ENCODE measurements around the gene PHLPP1.
A peak's percentile ranks its signal among the peaks of the same experiment; 100 is the strongest.

The PHLPP1 gene

GRCh38 chr18:62755454-62755853 is 40.1 kb downstream of the PHLPP1 start:
- DNase-seq (ENCODE audit: low spot score in 2 of 2) (no peak), ATAC-seq (replicated peaks; ENCODE audit: extremely low read depth, poor library complexity, severe bottlenecking) (no peak)
- H3K4me1 Mint-ChIP-seq, result peaks cover 29% of the 10 kb centered on the region
- no peaks in the 10 kb centered on the region for H3K27me3 Mint-ChIP-seq
- no peak overlapping the region for H3K4me3 Mint-ChIP-seq
- H3K36me3 Mint-ChIP-seq (ENCODE audit: insufficient read depth), result no peaks in the 10 kb centered on the region
- no peak overlapping the region for H3K27ac Mint-ChIP-seq (ENCODE audit: low read depth)
- no peaks in the 10 kb centered on the region for H3K9me3 Mint-ChIP-seq

GRCh38 chr18:62755946-62756345 is 40.6 kb downstream of the PHLPP1 start:
- H3K4me1 Mint-ChIP-seq, result peaks cover 25% of the 10 kb centered on the region
- H3K36me3 Mint-ChIP-seq (ENCODE audit: insufficient read depth), result peaks cover 1% of the 10 kb centered on the region
- H3K27me3 Mint-ChIP-seq, result no peaks in the 10 kb centered on the region
- ATAC-seq (replicated peaks; ENCODE audit: extremely low read depth, poor library complexity, severe bottlenecking), result no peak
- no peak overlapping the region for H3K27ac Mint-ChIP-seq (ENCODE audit: low read depth)
- H3K9me3 Mint-ChIP-seq, result no peaks in the 10 kb centered on the region
- DNase-seq (ENCODE audit: low spot score in 2 of 2), result no peak
- no peak overlapping the region for H3K4me3 Mint-ChIP-seq

- no peaks in the 10 kb centered on the region for H3K27me3 Mint-ChIP-seq
- DNase-seq (ENCODE audit: low spot score in 2 of 2) (no peak), ATAC-seq (replicated peaks; ENCODE audit: extremely low read depth, poor library complexity, severe bottlenecking) (no peak)
- H3K4me1 Mint-ChIP-seq, result peaks cover 16% of the 10 kb centered on the region
- H3K9me3 Mint-ChIP-seq, result no peaks in the 10 kb centered on the region
- H3K36me3 Mint-ChIP-seq (ENCODE audit: insufficient read depth), result peaks cover 1% of the 10 kb centered on the region
- H3K27ac Mint-ChIP-seq (ENCODE audit: low read depth), result no peak overlapping the region
- H3K4me3 Mint-ChIP-seq, result no peak overlapping the region
Observed at GRCh38 chr18:62757399-62758010, 42.2 kb downstream of the PHLPP1 start.

GRCh38 chr18:62758591-62758990 is 43.2 kb downstream of the PHLPP1 start:
- DNase-seq (ENCODE audit: low spot score in 2 of 2) (no peak), ATAC-seq (replicated peaks; ENCODE audit: extremely low read depth, poor library complexity, severe bottlenecking) (no peak)
- H3K27ac Mint-ChIP-seq (ENCODE audit: low read depth), result no peak overlapping the region
- peaks cover 16% of the 10 kb centered on the region for H3K4me1 Mint-ChIP-seq
- no peaks in the 10 kb centered on the region for H3K9me3 Mint-ChIP-seq
- no peaks in the 10 kb centered on the region for H3K27me3 Mint-ChIP-seq
- peaks cover 1% of the 10 kb centered on the region for H3K36me3 Mint-ChIP-seq (ENCODE audit: insufficient read depth)
- no peak overlapping the region for H3K4me3 Mint-ChIP-seq

DNA sequence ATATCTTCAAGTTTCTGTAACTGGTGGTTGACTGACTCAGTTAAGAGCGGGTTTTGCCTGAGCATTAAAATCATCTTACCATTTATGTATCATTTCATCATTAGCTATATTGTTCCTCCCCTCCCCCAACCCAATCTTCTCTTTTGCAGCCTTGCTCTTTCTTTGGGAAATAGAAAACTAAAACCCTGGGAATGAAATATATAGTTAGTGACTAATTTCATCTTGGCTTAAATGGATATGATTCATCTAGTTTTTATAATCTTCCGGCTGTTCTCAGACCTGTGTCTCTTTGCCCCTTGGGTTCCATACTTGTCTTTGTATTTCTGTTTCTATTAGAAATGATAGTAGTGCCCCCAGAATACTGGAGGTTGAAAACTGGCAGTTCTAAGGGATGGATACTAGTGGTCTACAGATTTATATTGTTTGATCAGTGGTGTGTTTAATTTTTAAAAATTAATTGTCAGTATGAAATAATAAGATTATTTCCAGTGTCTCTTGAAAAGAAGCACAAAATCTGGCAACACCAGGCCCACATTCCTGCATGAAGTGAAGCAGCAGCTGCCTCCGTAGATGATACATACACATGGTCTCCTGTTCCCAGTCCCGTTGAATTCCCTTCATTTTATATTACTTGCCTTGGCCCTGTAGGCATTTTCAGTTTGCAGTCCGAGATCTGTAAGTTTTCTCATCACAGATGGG is 44.5 kb downstream of the PHLPP1 start:
- H3K27ac Mint-ChIP-seq (ENCODE audit: low read depth), result no peak overlapping the region
- no peaks in the 10 kb centered on the region for H3K27me3 Mint-ChIP-seq
- peaks cover 16% of the 10 kb centered on the region for H3K4me1 Mint-ChIP-seq
- DNase-seq (ENCODE audit: low spot score in 2 of 2) (no peak), ATAC-seq (replicated peaks; ENCODE audit: extremely low read depth, poor library complexity, severe bottlenecking) (no peak)
- H3K9me3 Mint-ChIP-seq, result no peaks in the 10 kb centered on the region
- H3K4me3 Mint-ChIP-seq, result no peak overlapping the region
- peaks cover 4% of the 10 kb centered on the region for H3K36me3 Mint-ChIP-seq (ENCODE audit: insufficient read depth)

DNA sequence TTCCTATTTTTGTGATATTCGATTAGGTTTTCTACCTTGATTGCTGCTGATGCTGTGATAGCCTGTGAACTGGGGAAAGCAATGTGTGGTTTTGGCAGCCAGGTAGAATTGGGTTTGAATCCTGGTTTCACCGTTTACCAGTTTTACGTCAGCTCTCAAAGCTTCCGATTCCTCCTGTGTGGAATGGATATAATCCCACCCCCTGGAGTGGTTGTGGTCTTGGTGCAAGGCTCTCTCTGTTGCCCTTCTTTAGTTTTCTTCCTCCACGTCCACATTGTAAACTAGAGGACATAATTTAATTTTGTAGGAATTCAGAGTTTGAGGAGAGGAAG is 45.0 kb downstream of the PHLPP1 start:
- Mint-ChIP-seq H3K4me1 (peaks cover 16% of the 10 kb centered on the region), H3K27me3 (no peaks in the 10 kb centered on the region), H3K4me3 (no peak overlapping the region), H3K36me3 (ENCODE audit: insufficient read depth) (peaks cover 4% of the 10 kb centered on the region), H3K27ac (ENCODE audit: low read depth) (no peak overlapping the region), H3K9me3 (no peaks in the 10 kb centered on the region)
- no peak for ATAC-seq (replicated peaks; ENCODE audit: extremely low read depth, poor library complexity, severe bottlenecking)
- DNase-seq (ENCODE audit: low spot score in 2 of 2), result no peak

GRCh38 chr18:62763101-62763521 is 47.8 kb downstream of the PHLPP1 start:
- Mint-ChIP-seq H3K4me1 (peaks cover 12% of the 10 kb centered on the region), H3K27ac (ENCODE audit: low read depth) (no peak overlapping the region), H3K36me3 (ENCODE audit: insufficient read depth) (peaks cover 4% of the 10 kb centered on the region), H3K4me3 (no peak overlapping the region), H3K9me3 (no peaks in the 10 kb centered on the region), H3K27me3 (no peaks in the 10 kb centered on the region)
- no peak for DNase-seq (ENCODE audit: low spot score in 2 of 2)
- ATAC-seq (replicated peaks; ENCODE audit: extremely low read depth, poor library complexity, severe bottlenecking), result no peak

- ATAC-seq (replicated peaks; ENCODE audit: extremely low read depth, poor library complexity, severe bottlenecking) (no peak), DNase-seq (ENCODE audit: low spot score in 2 of 2) (no peak)
- Mint-ChIP-seq H3K4me1 (peaks cover 7% of the 10 kb centered on the region), H3K27ac (ENCODE audit: low read depth) (no peak overlapping the region), H3K36me3 (ENCODE audit: insufficient read depth) (peaks cover 3% of the 10 kb centered on the region), H3K9me3 (no peaks in the 10 kb centered on the region), H3K4me3 (no peak overlapping the region), H3K27me3 (no peaks in the 10 kb centered on the region)
Observed at GRCh38 chr18:62766266-62766665, 50.9 kb downstream of the PHLPP1 start.

DNA sequence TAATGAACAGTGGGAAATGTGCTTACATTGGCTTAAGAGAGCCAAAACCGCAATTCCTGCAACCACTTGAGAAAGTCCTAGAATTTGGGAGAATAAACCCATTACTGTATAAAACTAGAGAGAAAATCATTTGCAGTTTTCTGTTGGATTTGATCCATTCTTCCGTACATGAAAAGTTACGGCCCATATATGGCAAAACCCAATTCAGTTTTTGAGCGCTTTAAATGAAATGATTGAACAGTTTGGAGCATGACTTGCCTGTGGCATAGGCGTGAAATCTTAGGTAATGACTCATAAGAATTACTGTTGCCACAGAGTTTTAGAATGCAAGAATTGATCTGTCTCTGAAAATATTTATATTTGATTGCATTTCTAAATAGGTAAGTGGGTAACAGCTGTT is 52.0 kb downstream of the PHLPP1 start:
- no peaks in the 10 kb centered on the region for H3K9me3 Mint-ChIP-seq
- H3K27ac Mint-ChIP-seq (ENCODE audit: low read depth), result peak overlapping the region; percentile 45
- ATAC-seq (replicated peaks; ENCODE audit: extremely low read depth, poor library complexity, severe bottlenecking) (no peak), DNase-seq (ENCODE audit: low spot score in 2 of 2) (no peak)
- H3K4me3 Mint-ChIP-seq, result no peak overlapping the region
- H3K27me3 Mint-ChIP-seq, result no peaks in the 10 kb centered on the region
- peaks cover 3% of the 10 kb centered on the region for H3K36me3 Mint-ChIP-seq (ENCODE audit: insufficient read depth)
- H3K4me1 Mint-ChIP-seq, result peaks cover 13% of the 10 kb centered on the region

DNA sequence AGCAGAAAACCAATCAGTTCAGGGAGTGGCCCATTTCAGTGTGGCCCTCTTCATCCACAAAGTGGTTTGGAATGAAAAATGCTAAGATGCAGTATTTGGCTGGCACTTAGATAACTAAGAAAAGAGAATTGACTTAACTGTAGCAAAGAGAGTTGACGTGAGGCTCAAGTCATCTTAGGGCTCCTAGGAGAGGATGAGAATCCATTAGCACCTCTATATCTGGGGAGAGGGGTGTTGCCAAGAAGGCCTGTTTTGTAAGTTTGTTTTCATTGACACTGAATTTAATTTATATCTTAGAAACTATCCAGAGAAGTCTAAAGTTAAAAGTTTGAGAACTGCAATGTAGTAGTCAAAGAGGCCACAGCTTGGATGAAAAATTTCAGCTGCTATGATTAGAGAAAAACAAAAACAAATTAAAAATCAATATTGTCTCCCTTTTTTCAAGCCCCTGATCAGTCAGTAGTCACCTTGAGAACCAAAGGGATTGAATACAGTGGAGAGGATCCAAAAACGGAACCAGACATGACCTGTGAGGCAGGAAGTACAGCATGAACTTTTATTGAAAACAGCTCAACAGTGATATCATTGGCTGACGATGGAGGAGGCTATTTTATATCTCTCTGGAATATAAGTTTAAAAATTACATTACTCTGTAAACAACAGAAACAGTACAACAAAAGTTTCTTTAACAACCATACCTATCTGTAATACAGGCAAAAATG is 52.7 kb downstream of the PHLPP1 start:
- Mint-ChIP-seq H3K4me1 (peaks cover 13% of the 10 kb centered on the region), H3K9me3 (no peaks in the 10 kb centered on the region), H3K27ac (ENCODE audit: low read depth) (peak overlapping the region; percentile 80), H3K27me3 (no peaks in the 10 kb centered on the region), H3K4me3 (no peak overlapping the region), H3K36me3 (ENCODE audit: insufficient read depth) (peaks cover 3% of the 10 kb centered on the region)
- DNase-seq (ENCODE audit: low spot score in 2 of 2) (no peak), ATAC-seq (replicated peaks; ENCODE audit: extremely low read depth, poor library complexity, severe bottlenecking) (no peak)

DNA sequence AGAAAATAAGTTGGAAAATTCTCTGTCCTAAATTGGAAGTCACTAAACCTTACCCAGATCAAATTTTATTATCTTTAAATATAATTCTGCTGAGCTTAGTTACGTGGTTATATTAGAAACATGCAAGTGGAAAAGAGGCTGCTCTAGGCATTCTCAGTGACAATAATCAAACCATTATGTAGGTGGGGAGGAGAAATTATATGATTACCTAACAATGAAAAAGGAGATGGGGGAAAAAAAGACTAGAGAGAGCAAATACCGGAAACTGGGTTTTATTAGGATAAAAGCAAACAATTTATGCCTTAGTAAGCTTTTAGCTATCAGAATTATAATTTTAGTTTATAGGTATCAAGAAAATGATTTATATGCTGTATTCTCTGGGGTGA is 53.2 kb downstream of the PHLPP1 start:
- DNase-seq (ENCODE audit: low spot score in 2 of 2), result no peak
- no peaks in the 10 kb centered on the region for H3K9me3 Mint-ChIP-seq
- peaks cover 3% of the 10 kb centered on the region for H3K36me3 Mint-ChIP-seq (ENCODE audit: insufficient read depth)
- no peak for ATAC-seq (replicated peaks; ENCODE audit: extremely low read depth, poor library complexity, severe bottlenecking)
- H3K27ac Mint-ChIP-seq (ENCODE audit: low read depth), result peak overlapping the region; percentile 80
- peaks cover 13% of the 10 kb centered on the region for H3K4me1 Mint-ChIP-seq
- no peak overlapping the region for H3K4me3 Mint-ChIP-seq
- no peaks in the 10 kb centered on the region for H3K27me3 Mint-ChIP-seq

DNA sequence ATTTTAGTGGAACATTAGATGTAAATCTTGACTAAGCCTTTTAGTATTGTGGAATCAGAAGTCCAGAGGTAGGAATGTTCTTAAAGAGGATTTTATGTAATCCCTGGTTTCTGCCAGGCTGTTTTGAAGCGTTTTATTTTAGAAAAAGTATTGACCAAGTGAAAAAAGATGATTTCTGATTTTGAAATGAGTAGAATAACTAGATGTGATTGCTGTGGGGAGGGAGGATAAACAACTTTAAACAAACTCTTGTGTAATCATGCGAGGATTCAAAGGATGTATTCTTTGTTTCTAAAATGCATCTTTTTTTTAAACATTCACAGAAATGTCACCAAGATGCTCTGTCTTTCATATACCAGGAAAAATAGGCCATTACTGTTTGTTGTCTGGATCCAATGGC is 53.9 kb downstream of the PHLPP1 start:
- Mint-ChIP-seq H3K27ac (ENCODE audit: low read depth) (no peak overlapping the region), H3K4me3 (no peak overlapping the region), H3K27me3 (no peaks in the 10 kb centered on the region), H3K36me3 (ENCODE audit: insufficient read depth) (peaks cover 3% of the 10 kb centered on the region), H3K4me1 (peaks cover 15% of the 10 kb centered on the region), H3K9me3 (no peaks in the 10 kb centered on the region)
- ATAC-seq (replicated peaks; ENCODE audit: extremely low read depth, poor library complexity, severe bottlenecking), result no peak
- DNase-seq (ENCODE audit: low spot score in 2 of 2), result no peak

Data from central memory CD8-positive, alpha-beta T cell (primary cell).